UCSD-AML1 (cell line): Measurements from ENCODE around the gene TEX35.
"Not testable (repeated sequence)": the region's sequence is repeated elsewhere in the genome, so short reads cannot be mapped to it uniquely, and the experiment has no call there.

Source experiments
- DNase-seq: peaks from one replicate; lab custom pipeline; 2025; ENCODE audit not compliant: unreplicated experiment; lab: John Stamatoyannopoulos, UW

Gene TEX35

GRCh38 chr1:178540646-178541045 lies 27.7 kb downstream of the TEX35 start:
- DNase-seq: no peak

- no peak for DNase-seq
Observed at GRCh38 chr1:178541379-178541778, 28.5 kb downstream of the TEX35 start.

DNA sequence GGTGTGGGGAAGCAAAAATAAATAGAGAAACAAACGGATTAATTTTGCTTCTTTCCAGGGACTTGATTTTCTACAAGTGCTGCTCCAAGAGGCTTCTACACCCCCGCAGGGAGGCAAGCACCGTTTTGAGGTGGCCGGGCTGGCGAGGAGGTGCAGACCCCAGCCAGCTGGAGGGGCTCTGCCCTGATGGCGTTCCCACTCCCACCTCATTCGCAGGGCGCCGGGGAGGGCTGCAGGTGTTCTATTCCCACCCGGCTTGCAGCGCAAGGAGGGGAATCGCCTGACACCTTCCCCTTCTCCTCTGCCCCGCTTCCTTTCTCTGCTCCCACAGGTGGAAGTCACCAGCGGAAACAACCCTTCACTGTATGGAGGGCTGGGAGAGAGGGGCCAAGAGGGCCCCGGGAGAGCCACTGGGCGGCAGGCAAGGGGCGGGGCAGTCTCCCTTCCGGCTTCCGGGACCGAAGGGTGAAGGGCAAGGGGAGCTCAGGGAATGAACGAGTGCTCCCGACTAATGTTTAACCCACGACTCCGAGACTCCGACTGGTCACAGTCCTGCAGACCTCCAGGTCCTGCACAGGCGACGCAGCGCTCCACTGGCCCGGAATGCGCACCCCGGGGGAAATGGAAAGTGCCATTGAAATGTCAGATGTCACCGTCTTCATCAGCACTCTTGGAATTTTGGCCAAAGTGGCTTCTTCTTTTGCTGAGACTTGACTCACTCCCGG lies 29.1 kb downstream of the TEX35 start:
- DNase-seq: peak; percentile 72

GRCh38 chr1:178542554-178543289 lies 29.8 kb downstream of the TEX35 start:
- DNase-seq: peak; percentile 91

DNA sequence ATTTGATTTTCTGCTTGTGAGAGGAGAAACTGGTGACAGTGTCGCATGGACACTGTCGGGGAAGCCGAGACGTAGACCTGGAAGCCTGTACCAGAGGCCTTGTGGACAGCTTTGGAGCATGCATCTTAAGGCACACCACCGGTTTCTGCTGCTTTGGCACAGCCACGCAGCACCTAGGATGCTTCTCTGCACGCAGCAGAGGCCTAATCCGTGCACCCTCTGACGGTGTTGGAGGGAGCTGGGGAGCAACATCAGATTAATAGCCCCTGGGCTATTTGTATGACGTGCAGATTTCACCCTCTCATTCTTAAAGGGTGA lies 30.3 kb downstream of the TEX35 start:
- DNase-seq: no peak

GRCh38 chr1:178544531-178544930 lies 31.6 kb downstream of the TEX35 start:
- DNase-seq: no peak

DNA sequence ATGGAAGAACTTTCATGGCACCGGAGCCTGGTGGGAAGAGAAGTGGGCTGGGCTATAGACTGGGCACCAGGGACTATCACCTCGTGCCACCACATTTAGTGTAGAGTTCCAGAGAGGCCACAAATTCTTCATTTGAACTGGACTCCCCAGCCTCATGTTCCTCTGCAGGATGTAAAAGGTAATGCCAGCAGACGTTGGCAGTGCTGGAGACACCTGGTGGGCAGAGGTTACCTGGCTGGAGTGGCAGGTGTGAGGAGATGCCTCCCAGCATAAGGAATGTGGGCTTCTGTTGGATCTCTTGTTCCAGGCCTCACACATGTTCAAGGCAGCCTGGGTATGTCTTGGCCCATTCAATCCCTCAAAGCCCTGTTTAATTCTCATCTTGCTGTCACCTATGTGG lies 35.2 kb downstream of the TEX35 start:
- DNase-seq: no peak

DNA sequence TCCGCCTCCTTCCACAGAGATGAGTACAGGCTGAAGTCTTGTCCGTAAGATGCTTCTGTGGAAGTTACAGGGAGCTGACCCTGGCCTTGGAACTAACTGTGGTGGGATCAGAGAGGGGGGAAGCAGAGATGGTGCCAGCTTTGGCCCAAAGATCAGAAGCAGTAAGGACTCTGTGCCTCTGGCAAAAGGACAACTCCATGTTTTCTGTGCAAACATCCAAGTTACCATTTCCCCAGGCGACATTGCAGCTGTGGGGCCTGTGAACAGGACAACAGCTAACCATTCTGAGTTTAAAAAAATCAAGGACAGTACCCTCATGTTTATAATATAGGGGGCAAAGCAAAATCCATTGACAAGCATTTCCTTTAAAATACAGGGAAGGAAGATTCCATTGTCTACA lies 38.4 kb downstream of the TEX35 start:
- no peak for DNase-seq

DNA sequence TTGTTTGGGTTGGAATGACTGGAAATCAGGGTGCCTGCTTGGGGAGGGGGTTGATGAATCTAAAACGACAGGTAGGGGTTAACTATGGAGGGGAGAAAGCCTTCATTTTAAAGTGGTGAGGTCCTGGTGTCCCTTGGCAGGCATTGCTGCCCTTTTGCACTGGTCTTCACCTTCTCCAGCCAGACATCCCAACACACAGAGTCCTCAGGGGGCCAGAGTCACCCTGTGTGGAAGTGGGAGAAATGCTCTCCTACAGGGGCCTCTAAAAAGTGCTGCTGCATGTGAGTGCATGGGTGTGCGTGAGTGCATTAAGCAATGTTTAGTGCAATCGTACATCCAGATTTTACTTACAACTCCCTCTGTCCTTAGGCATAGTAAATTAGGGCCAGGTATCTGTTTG lies 39.0 kb downstream of the TEX35 start:
- no peak for DNase-seq

GRCh38 chr1:178552856-178553255 lies 39.9 kb downstream of the TEX35 start:
- DNase-seq: no peak

GRCh38 chr1:178554351-178554750 lies 41.4 kb downstream of the TEX35 start:
- not testable (repeated sequence) for DNase-seq

DNA sequence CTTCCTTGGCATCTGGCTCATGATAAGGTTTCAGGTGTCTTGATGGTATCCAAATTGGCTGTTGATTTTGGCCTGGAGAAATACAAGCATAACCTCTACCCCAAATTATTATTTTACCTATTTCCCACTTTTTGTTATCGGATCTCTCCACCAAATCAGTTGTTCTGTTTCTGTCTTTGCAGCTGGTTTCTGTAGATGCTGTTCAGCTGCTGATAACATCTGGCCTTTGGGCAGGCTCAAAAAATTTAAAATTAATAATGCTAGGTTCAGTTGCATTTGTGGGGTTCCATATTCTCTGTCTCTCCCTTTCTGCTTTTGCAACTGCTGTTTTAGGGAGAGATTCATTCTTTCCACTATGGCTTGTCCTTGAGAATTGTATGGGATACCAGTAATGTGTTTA lies 42.7 kb downstream of the TEX35 start:
- not testable (repeated sequence) for DNase-seq

- not testable (repeated sequence) for DNase-seq
Observed at GRCh38 chr1:178558816-178559215, 45.9 kb downstream of the TEX35 start.

GRCh38 chr1:178560871-178561376 lies 48.0 kb downstream of the TEX35 start:
- no peak for DNase-seq

DNA sequence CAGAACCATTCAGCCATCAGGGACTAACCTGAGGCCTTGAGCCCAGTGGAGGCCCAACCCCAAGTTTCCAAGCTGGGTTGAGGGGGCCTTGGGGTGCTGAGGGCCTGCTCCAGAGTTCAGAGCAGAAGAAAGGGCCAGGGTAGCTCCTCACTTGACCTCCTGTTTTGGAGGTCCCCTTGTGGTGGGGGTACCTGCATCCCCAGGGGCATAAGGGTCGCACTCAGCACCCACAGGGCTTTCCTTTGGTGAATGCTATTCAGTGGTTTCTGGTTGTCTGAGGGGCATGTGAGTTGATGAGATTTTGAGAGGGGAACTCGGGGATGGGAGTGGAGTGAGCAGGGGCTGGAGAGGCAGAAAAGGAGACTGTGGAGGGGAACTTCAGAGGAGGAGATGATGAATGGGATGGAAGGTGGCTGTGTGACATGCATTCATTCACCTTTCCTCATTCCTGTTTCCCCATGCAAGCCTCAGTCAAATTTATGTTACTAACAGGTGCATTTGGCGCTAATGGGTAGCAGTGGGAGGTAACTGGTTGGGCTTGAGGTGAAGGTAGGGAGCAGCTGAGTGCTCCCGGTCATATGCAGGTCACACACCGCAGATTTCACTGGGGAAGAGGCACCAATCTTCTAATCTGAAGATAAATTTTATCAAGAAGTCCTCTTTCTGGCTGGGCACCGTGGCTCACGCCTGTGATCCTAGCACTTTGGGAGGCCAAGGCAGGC lies 50.4 kb downstream of the TEX35 start:
- no peak for DNase-seq

GRCh38 chr1:178564086-178564782 lies 51.3 kb downstream of the TEX35 start:
- no peak for DNase-seq

DNA sequence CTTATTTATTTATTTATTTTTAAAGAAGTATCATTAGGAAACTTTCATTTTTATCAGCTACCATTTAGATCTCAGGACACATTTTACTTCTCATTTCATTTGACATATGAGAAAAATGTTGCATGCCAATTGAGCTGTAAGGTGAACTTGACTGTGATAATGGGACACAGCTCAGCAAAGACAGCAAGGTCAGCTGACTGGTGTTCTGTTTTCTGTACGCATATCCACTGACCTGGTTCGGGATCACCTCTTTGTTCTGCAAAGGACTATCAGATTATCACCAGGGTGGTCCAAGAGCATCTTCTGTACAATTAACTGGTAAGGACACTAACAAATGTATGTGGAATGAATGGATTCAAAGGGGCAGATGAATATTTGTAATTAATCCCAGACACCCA lies 51.9 kb downstream of the TEX35 start:
- no peak for DNase-seq

DNA sequence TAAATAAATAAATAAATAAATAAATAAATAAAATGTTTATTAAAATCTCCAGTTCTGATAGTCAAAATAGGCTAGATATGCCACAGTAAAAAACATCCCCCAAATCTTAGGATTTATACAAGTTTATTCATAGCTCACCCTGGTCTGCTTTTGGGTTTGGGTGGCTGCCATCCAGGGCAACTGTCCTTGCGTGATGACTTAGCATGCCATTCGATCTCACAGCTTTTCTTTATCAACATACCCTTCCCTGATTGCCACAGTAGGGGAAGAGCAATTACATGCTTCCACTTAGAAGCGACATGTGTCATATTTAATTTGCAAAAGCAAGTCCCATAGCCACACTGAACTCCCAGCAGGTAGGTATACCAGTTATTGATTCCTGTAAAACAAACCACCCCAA lies 52.7 kb downstream of the TEX35 start:
- DNase-seq: no peak

- DNase-seq: no peak
Observed at GRCh38 chr1:178566187-178566586, 53.3 kb downstream of the TEX35 start.

DNA sequence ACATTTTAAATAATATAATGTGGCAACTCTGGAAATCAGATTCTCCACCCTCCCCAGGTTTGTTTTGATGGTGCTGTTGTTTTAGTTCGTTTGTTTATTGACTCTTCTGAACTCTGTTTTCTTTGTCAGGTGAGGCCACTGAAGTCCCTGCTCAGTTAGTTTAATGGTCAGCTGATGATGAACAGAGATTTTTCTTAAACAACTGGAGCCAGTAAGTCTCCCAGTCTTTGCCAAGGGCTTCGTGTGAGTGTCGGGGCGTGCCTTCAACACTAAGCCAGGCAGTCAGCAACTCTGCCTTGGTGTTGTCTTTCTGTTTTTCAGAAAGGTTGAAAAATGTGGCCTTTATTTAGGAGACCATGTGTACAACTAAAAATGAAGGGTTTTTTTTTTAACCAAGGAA lies 58.9 kb downstream of the TEX35 start:
- no peak for DNase-seq
